Sigmoid colon (tissue), 4 donors: Measurements from ENCODE around the gene NPAS1.
A peak's percentile ranks its signal among the peaks of the same experiment; 100 is the strongest.

Experiments used
- POLR2AphosphoS5 ChIP-seq, 4 donors: sonication (generic); formaldehyde crosslinking; IDR thresholded peaks; one replicate each; pipeline ENCODE4 v1.6.1; 2017; ENCODE audit warnings: antibody characterized with exemption in 4 of 4
- TF ChIP-seq, protein P1 (sequence below), 4 experiments: fragments of 450-650 bp in 3 of 4; fragments of 200-600 bp in 1 of 4; IDR thresholded peaks; one replicate each; pipeline ENCODE4 v1.5.1; 2016 to 2019; ENCODE audit warnings: antibody characterized with exemption in 4 of 4, mild to moderate bottlenecking in 3 of 4, moderate library complexity in 2 of 4

DNA sequence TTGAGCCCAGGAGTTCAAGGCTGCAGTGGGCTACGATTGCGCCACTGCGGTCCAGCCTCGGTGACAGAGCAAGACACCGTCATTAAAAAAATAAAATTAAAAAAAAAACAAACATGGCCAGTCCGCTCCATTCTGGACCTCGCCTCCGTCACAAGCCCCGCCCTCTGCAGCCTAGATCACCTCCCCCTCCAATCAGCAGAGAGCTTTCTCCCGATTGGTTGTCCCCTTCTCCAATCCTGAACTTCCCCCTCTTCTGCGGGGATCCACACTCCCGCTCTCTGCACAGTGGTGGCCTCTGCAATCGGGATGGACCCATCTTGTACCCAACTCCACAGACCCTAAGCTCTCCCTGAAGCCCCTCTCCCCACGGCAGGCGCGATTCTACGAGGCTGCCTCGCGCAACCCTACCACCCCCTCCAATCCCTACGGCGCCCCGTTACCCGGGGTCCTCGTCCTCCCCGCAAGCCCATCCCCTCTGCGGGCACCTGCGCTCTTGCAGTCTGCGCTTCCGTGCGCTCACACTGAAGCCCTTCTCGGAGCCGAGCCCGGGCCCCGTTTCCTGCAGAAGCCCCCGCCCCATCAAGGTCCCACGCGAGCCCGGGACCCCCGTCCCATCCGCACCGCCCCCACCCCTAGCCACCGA is 28.2 kb downstream of the NPAS1 start:
- TF ChIP-seq POLR2AphosphoS5 (IDR thresholded peaks at IDR 0.05) = peak; percentile 42 to 79 (median 64)
- TF ChIP-seq, protein P1, sequence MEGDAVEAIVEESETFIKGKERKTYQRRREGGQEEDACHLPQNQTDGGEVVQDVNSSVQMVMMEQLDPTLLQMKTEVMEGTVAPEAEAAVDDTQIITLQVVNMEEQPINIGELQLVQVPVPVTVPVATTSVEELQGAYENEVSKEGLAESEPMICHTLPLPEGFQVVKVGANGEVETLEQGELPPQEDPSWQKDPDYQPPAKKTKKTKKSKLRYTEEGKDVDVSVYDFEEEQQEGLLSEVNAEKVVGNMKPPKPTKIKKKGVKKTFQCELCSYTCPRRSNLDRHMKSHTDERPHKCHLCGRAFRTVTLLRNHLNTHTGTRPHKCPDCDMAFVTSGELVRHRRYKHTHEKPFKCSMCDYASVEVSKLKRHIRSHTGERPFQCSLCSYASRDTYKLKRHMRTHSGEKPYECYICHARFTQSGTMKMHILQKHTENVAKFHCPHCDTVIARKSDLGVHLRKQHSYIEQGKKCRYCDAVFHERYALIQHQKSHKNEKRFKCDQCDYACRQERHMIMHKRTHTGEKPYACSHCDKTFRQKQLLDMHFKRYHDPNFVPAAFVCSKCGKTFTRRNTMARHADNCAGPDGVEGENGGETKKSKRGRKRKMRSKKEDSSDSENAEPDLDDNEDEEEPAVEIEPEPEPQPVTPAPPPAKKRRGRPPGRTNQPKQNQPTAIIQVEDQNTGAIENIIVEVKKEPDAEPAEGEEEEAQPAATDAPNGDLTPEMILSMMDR (IDR thresholded peaks at IDR 0.05) = no peak
